NCI-H82 treated with DMSO at 0.1 percent for 48 hours (cell line): ENCODE measurements around the gene VIPR1.

Source experiments
- DNase-seq: peaks from one replicate; lab custom pipeline; 2025; ENCODE audit not compliant: unreplicated experiment; lab: John Stamatoyannopoulos, UW

Gene VIPR1, protein sequence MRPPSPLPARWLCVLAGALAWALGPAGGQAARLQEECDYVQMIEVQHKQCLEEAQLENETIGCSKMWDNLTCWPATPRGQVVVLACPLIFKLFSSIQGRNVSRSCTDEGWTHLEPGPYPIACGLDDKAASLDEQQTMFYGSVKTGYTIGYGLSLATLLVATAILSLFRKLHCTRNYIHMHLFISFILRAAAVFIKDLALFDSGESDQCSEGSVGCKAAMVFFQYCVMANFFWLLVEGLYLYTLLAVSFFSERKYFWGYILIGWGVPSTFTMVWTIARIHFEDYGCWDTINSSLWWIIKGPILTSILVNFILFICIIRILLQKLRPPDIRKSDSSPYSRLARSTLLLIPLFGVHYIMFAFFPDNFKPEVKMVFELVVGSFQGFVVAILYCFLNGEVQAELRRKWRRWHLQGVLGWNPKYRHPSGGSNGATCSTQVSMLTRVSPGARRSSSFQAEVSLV

DNA sequence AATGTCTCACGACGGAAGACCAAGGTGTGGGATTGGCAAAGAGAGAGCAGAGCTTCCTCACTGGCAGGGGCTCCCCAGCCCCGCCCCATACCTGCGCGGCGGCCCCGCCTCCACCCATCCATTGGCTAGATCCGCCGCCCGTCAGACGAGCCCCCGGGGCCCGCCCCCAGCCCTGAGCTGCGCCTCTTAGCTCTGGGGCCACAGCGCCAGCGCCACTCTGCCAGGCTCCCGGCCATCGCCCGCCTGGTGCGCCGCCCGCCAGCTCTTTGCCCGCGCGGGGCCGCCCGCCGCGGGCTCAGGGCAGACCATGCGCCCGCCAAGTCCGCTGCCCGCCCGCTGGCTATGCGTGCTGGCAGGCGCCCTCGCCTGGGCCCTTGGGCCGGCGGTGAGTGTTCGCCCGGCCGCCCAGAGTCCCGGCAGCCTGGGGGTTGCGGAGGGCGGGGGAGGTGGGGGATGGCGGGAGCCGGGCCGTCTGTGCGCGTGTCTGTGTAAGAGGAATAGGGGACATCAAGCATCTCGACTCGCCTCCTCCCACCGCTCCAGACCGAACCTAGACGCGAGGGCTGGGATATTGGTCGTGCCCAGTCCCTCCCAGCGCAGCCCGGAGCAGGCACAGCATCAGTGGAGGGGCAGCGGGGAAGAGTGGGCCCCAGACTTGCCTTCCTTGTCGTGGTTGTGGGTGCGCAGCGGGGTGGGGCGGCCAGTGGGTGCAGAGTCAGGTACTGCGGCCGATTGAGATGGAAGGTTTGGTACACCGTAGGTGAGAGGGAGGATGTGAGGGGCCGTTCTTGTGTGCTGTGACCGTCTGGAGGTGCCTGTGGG, at the start of gene VIPR1:
TSS of gene VIPR1 (plus strand) at position 215 of the 822 bp plus-strand sequence. CDS start at position 308, 93 bp downstream.
- DNase-seq = no peak

DNA sequence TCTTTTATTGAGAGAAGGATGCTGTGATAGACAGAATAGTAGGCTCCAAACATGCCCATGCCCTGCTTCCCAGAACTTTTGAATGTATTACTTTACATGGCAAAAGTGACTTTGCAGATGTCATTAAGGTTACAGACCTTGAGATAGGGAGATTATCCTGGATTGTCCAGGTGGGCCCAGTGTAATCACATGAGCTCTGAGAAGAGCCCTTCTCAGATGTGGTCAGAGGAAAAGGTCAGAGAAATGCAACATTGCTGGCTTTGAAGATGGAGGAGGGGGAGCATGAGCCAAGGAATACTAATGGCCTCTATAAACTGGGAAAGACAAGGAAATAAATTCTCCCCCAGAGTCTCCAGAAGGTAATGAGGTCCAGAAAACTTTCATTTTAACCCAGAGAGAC, 46.2 kb upstream of the VIPR1 start:
- no peak for DNase-seq

DNA sequence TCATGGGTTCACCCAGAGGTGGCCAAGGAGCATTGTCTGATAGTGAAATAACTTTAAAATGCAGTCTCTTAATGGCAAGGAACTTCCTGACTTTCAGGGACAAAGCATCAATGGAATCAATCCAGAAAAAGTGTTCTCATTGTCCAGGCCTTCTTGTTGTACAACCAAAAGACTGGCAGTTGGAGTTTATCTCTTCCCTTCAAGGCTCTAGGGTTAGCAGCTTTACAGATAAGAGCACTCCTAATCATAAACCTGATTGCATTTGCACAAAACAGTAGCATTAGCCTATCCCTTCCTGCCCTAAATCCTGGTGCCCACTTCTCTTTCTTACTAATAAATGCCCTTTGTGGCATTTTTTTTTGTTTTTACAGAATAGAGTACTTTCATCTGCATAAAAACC, 43.3 kb upstream of the VIPR1 start:
- DNase-seq = no peak

DNA sequence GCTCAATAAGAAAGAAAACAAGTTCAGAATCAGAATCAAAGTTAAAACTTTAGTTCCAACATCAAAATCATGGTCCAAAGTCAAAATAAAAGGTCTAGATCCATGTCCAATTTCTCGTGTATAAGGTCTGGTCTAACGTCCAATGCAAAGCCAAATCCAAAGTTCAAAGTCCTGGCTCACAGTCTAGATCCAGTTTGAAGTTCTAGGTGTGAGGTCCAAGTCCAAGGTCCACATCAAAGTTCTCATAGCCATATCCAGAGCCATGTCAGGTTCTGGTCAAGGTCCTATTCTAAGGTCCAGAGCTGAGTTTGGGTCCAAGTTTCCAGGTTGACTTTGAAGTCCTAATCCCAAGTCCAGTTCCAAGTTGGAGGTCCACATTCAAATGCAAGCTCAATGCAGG, 40.7 kb upstream of the VIPR1 start:
- no peak for DNase-seq

DNA sequence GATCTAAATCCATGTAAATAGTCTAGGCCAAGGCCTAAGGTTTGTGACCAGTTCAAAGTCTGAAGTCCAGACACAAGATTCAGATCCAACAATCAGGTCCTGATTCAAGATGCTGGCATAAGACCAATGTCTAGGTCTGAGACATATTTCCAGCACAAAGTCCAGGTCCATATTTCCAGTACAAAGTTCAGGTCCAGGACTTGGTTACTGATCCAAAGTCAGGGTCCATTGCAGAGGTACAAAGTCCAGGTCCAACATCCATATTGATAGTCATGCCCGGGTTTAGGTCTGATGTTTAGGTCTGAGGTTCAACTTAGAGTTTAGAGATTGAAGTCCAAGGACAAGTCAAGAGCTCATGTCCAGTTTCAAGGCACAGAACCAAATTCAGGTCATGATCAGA, 39.4 kb upstream of the VIPR1 start:
- DNase-seq = no peak

DNA sequence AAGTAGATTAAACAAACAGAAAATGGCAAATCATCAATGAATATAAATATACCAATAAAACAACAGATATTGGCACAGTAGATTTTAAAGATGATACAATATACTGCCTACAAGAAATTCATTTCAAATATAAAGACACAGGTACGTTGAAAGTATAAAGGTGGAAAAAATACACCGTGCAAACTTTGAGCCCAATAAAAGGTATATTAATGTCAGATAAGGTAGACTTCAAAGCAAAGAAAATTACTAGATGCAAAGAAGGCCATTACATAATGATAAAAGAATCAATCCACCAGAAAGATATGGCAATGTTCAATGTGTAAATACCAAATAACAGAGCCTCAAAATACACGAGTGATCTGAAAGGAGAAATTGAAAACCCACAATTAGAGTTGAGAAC, 34.3 kb upstream of the VIPR1 start:
- DNase-seq = no peak

DNA sequence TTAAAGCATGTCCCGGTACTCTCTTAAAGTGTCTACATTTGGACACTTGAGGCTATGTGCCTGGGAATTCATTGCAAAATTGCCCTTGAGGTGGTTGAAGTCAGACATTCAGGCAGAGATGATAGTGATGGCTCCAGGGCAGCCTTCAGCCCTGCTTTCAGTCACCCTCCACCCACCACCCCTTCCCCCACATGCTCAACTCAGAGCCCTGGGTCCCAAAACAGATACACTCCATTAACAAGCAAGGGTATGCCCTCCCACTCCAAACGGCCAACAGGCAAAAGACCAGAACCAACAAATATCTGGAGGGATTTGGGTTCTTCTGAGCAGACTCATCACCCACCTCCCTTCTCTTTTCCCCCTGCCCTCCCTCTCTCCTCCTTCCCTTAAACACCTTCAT, 29.9 kb upstream of the VIPR1 start:
- no peak for DNase-seq

DNA sequence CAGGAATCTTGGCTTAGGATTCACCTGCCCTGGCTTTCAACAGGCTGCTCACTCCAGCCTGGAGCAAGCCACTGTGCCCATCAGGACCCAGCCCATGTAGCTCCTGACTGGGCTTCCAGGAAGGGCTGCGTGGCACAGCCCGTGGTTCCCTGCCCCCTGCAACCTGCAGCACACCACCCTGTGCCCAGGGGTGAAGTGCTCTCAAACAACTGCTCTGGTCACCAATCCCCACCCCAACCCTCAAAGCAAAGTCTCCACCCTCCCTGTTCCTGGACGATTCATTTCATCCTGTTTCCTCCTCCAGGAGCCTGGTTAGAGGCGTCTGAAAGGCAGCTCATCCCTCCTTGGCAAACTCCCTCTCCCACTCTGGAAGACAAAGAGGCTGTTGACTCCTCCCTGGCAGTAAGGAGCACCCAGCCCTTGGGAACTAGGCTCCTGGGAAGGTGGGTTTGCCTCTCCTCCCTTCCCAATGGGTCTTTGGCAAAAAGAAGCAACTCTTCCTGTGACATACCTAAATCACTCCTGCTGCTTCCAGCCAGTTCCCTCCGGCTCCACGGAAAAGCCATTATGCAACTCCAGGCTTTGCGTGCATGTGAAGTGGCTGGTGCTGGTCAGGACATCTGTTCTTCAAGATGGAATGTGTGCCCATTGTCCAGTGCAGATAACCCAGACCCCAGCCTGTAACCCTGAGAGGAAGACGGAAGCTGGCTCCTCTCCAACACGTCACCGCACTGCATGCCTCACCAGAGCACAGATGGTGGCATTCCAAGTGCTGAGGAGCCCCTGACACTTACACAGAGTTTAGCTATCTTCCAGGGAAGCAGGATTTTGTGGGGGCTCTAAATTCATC, 29.1 kb upstream of the VIPR1 start:
- no peak for DNase-seq

DNA sequence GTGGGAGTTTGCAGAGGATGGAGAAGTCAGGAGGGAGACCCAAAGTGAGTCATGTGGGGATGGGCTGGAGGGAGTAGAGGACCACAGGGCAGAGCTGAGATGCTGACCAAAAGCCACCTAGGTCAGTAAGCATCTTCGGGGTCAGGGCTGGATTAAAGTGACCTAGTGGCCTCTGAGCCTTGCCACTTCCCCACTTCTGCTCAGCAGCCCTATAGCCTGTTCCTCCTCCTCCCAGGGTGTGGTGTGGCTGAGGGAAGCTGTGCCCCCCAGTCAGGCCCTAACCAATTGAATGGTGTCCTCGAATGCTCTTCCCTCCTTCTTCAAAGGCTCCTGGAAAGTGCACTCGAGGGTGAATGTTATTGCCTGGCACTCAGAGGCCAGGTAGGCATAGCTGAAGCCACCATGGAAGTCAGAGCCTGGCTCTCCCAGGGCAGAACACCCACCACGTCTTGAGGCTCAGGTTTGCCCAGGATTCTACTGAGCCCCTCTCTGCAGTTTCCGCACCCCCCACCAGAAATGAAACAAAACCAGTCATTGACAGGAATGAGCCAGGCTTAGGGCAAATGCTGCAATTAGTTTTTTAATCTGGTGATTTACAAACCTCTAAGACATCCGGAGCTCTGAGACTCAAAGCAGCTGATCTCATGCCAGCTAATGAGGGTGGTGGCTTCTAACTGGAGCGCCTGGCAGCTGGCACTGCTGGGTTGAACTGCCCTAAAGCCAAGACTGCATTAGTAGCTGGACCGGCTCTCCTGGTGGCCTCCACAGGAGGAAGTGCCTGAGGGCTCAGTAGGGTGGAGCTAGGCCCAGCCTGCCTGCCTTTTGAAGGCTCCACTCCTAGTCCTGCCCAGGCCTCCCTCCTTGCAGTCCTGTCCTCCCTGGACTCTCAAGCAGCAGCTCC, 26.0 kb upstream of the VIPR1 start:
- no peak for DNase-seq

DNA sequence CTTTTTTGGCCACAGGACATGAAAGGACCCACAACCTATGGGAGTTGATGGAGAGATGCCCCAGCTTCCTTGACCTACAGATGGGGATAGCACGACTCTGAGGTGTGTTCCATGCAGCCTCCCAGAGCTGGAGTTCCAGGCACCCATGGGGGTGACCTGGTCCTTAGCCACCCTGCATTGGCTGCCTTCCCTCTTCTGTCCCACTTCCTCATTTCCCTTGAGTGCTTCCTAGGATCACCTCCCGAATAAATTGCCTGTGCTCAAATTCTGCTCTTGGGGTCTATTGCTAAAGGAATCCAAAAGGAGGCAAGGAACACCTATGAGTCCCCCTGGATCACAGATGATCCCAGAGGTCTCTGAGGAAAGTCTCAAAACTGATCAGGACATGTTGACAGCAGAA, 24.7 kb upstream of the VIPR1 start:
- no peak for DNase-seq

DNA sequence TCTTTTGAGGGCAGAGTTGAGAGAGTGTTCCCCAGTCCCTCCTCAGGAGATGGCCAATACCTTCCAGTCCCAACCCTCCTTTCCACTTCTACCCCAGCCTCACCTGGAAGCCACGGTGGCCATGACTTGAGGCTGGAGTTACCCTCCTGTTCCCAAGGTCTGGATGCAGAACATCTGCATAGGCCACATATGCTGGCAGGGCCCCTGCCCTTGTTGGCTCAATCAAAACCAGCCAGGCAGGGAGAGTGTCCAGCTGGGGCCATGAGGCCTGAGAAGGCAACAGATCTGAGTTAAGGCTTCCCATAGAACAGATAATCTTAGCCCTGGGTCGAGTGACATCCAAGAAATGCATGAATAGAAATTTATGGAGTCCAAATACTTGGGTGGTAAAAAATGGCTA, 23.6 kb upstream of the VIPR1 start:
- DNase-seq = no peak

DNA sequence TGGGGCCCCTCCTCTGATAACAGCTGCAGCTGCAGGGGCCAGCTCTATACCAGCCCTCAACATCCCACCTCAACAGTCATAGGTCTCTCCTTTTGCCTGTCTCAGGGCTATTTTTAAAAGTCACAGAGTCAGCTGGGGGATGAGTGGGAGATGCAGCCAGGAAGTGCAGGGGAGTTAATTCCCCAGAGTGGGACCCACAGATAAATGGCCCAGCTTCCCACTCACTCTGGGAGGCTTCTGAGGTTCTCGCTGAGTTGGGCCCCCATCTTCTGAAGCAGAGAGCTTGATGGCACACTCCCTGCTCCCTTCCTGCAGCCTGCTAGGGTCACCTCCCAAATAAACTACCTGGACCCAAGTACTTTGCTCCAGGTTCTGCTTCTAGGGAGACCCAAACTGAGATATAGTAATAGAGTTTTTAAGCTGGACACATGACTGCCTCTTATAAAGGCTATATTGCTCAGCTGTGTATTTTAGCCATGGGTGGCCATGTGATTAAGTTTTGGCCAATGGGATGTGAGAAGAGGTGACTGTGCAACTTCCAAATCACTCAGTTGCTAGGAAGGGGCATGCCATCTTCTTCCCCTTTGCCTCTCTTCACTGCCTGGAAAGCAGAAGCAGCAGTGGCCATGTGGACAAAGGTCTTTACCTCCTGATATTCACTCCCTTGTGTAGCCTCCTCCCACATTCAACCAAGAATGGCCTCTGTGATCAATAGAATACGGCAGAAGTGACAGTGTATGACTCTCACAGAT, 15.5 kb upstream of the VIPR1 start:
- DNase-seq = no peak

DNA sequence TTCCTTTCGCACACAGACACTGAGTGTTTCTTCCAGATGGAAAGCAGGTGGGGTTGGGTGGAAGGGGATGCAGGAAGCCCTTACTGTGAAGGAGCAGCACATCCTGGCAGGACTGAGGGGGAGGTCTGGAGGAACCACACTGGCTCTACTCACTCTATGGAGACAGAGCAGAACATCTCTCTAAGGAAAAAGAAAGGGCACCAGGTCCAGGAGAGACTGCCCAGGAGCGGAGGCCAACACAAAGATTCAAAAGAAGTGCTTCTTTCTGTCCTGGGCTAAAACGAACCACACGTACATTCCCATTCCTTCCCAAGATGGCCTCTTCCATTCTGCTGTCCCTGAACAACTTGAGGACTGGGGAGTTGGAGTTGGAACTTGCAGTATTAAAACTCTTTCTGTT, 13.8 kb upstream of the VIPR1 start:
- DNase-seq = no peak

DNA sequence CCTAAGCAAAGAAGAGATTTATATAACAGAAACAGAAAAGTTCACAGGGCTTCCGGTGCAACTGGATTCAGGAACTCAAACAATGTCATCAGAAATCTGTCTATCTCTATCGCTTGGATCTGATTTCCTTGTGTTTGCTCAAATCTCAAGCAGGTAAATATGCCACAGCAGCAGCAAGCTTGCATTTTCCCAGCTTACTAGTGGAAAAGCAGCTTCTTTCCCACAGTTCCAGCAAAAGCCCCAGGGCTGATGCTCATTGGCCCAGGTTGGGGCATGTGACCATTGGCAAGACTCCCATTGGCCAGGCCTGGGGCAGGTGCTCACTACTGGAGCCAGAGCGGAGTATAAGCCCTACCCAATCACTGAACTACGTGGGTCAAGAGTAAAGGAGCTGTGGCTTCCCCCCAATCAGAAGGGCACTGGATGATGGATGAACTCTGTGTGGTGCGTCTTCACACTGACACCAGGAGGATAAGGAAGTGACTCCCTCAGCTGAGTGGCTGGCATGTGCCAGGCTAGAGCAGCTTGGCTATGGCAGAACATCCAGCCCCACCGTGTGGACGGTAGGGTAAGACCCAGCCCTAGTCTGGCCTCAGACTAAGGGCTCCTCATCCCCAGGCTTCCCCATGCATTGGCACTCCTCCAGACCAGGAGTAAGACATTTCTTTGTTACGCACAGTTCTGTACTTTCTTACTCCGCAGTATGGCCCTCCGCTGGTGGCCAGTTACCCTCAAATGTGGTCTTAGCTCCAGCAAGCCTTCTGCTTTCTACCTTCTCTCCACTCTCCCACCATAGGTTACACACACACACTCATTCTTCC, 13.1 kb upstream of the VIPR1 start:
- DNase-seq = no peak

DNA sequence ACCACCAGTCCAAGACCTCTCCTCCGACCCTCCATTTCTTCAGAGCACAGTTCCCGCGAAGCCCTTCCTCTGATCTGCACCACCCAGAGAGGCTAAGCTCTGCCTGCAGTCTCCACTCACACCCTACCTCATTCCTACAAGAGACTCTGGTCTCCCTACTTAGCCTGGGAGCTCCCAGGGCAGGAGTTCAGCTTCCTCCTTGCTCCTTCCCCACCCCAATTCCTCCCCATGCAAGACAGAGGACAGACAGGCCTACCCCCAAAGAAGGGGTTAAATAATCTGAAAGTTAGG, 12.6 kb upstream of the VIPR1 start:
- no peak for DNase-seq

DNA sequence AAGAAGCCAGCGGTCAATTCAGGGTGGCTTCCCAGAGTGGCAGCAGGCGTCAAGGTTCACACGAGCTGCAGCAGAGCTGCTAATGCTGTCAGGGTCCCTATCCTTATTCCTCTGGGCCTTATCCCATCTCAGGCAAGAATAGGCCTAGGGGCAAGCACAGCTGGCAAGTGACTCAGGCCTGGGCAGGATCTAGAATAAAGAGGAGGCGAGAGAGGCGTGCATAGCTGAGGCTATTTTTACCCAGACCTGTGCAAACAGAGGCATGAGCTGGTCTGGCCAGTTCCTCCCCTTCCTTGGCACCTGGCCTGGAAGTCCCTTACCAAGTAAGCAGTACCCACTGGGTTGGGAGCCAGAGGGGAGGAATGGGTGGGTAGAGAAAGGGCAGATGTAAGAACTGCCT, 12.2 kb upstream of the VIPR1 start:
- no peak for DNase-seq

DNA sequence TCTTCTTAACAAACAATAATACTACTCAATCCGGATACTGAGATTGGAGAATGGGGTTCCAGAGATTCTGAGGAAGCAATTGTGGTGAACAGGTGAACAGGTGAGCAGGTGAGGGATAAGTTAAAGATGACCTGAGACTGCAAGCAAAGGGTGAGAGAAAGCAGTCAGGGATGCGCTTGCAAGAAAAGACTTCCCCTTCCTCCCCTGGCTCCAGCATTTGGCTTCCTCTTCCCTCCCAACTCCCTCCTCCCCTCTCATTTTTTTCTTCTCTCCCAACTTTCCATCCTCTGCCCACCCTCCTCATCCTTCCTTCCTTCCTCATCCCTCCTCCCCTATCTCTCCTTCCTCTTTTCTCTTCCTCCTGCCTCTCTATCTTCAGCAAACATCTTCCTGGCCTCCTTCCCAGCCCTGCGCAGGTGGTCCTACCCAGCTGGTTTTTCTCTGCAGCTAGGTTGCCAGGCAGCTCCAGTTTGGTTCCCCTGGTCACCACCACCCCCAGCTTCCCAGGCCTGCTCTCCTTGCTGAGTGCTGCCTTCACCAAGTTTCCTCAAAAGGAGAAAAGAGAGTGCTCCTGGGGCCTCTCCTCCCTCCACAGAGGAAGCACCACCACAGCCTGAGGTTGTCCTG, 10.4 kb upstream of the VIPR1 start:
- DNase-seq = no peak

DNA sequence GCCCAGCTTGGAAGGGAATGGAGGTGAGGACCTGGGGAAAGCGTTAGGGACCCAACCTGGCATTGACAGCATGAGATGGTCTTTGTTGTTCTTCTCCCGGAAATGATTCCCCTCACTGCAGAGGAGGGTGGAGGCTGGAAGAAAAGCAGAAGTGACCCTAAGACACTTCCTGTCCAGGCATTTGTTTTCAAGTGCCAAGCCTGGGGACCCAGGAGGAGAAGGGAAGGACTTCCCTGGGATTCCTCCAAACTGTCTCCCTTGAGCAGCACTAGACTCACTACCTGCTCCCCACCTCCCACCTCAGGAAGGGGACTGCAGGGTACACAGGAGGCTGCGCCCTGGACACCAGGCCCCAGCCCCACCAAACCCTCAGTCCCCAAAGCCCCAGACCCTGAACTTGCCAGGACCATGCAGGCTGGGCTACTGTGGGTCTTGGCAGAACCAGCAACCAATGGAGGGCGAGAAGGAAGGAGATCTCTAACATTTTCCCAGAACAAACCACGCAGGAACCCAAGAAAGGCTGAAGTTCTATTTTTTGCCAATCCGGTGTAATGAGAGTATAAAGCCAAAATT, 9.8 kb upstream of the VIPR1 start:
- no peak for DNase-seq
